ENCODE results near the gene HMGN1.

DNA sequence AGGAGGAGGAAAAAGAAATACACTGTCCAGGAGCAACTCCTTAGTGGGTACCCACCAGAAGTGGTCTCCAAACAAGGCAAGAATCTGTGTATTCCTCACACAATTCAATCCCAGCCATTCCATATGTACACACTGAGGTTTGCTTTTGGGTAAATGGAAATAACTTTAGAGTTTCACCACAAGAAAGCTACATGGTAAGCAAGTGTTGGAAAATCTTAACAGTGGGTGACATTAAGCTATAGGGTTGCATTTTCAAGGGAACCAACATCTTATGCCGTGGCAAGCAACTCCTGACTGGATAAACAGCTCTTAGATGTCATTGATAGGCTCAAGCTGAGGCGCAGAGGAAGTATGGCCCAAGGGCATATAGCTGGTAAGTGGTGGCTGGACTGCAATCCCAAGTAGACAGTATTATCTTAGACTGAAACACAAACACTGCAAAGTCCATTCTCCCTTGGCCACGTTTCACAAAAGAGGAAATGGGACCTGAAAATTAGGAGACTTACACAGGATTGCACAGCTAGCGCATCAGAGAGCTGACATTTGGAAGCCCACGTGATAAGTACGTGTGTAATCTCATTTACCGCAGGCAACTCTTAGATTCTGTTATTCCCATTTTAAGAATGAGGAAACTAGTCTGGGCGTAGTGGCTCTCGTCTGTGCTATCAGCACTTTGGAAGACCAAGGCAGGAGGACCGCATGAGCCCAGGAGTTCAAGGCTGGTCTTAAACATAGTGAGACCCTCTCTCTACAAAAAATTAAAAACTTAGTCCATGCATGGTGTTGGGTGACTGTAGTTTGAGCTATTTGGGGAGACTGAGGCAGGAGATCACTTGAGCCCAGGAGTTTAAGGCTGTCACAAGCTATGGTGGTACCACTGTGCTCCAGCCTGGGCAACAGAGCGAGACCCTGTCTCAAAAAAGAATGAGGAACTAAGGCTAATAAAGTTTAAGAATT, 31.5 kb downstream of the HMGN1 start:
- TF ChIP-seq, protein P1, sequence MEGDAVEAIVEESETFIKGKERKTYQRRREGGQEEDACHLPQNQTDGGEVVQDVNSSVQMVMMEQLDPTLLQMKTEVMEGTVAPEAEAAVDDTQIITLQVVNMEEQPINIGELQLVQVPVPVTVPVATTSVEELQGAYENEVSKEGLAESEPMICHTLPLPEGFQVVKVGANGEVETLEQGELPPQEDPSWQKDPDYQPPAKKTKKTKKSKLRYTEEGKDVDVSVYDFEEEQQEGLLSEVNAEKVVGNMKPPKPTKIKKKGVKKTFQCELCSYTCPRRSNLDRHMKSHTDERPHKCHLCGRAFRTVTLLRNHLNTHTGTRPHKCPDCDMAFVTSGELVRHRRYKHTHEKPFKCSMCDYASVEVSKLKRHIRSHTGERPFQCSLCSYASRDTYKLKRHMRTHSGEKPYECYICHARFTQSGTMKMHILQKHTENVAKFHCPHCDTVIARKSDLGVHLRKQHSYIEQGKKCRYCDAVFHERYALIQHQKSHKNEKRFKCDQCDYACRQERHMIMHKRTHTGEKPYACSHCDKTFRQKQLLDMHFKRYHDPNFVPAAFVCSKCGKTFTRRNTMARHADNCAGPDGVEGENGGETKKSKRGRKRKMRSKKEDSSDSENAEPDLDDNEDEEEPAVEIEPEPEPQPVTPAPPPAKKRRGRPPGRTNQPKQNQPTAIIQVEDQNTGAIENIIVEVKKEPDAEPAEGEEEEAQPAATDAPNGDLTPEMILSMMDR (IDR thresholded peaks at IDR 0.05) = no peak
- no peak for TF ChIP-seq POLR2A (IDR thresholded peaks at IDR 0.05)

All from Peyer's patch (tissue), 4 donors.